Astrocyte of the cerebellum (primary cell): ENCODE measurements around the gene MADCAM1.
"Not testable (repeated sequence)": the region's sequence is repeated elsewhere in the genome, so short reads cannot be mapped to it uniquely, and the experiment has no call there.

Experiments
- DNase-seq: peaks from one replicate; pipeline ENCODE4 v3.0.0-alpha.2; 2011; ENCODE audit warnings: low read depth
- H3K4me3 ChIP-seq: 2 replicates; pipeline ENCODE4 v1.5.1; 2011; ENCODE audit warnings: mild to moderate bottlenecking, low read depth, low read length, moderate library complexity
- in situ Hi-C: cut with HindIII; loops from 2 replicates; pipeline ENCODE4 v1.10.0; 2017; ENCODE audit warnings: low sequenced_read_pairs
- TF ChIP-seq, protein P1 (sequence below): IDR thresholded peaks from 2 replicates; pipeline ENCODE4 v1.5.1; 2012; ENCODE audit warnings: low read length, low read depth, moderate library complexity, mild to moderate bottlenecking; ENCODE audit errors: missing control alignments

MADCAM1 gene

DNA sequence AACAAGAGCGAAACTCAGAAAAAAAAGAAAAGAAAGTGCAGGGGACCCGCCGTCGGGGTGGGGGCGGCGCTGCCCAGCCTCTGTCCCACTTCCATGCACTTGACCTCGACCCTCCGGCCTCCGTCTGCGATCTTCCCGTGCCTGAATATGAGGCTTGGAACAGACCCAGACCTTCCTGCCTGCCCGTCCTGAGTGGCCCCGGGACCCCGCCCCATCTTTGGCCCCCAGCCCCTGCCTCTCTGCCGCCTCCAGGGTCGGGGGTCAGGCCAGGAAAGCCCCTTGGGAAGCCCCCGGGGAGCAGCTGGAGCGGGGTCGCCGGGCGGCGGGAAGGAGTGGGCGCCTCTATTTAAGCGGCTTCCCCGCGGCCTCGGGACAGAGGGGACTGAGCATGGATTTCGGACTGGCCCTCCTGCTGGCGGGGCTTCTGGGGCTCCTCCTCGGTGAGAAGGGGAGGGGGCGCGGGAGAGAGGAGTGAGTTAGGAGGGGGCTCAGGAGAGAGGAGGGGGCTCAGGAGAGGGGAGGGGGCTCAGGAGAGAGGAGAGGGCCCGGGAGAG lies at the start of gene MADCAM1:
Gene MADCAM1, plus strand, starts transcription at position 375 of the 554 bp plus-strand sequence. Its CDS starts 14 bp downstream, at position 389.
- no peak for DNase-seq
- TF ChIP-seq, protein P1, sequence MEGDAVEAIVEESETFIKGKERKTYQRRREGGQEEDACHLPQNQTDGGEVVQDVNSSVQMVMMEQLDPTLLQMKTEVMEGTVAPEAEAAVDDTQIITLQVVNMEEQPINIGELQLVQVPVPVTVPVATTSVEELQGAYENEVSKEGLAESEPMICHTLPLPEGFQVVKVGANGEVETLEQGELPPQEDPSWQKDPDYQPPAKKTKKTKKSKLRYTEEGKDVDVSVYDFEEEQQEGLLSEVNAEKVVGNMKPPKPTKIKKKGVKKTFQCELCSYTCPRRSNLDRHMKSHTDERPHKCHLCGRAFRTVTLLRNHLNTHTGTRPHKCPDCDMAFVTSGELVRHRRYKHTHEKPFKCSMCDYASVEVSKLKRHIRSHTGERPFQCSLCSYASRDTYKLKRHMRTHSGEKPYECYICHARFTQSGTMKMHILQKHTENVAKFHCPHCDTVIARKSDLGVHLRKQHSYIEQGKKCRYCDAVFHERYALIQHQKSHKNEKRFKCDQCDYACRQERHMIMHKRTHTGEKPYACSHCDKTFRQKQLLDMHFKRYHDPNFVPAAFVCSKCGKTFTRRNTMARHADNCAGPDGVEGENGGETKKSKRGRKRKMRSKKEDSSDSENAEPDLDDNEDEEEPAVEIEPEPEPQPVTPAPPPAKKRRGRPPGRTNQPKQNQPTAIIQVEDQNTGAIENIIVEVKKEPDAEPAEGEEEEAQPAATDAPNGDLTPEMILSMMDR = no peak
- in situ Hi-C loops = no loop called here
- H3K4me3 ChIP-seq = no peak within 1 kb of the TSS

DNA sequence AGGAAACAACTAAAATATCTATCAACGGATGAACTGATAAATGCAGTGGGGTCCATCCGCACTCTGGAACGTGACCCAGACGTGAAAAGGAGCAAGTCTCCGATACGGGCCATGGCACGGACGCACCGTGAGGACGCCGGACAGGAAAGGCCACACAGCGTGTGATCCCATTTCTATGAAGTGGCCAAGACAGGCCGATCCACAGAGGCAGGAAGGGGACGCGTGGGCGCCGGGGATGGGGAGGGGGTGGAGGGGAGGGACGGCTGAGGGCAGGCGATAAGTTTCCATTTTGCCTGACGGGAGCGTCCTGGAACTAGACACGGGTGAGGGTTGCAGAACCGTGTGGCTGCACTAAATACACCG lies 49.2 kb upstream of the MADCAM1 start:
- H3K4me3 ChIP-seq = no peak overlapping the region
- DNase-seq = no peak
- TF ChIP-seq, protein P1 = no peak
- in situ Hi-C loops = no loop called here

DNA sequence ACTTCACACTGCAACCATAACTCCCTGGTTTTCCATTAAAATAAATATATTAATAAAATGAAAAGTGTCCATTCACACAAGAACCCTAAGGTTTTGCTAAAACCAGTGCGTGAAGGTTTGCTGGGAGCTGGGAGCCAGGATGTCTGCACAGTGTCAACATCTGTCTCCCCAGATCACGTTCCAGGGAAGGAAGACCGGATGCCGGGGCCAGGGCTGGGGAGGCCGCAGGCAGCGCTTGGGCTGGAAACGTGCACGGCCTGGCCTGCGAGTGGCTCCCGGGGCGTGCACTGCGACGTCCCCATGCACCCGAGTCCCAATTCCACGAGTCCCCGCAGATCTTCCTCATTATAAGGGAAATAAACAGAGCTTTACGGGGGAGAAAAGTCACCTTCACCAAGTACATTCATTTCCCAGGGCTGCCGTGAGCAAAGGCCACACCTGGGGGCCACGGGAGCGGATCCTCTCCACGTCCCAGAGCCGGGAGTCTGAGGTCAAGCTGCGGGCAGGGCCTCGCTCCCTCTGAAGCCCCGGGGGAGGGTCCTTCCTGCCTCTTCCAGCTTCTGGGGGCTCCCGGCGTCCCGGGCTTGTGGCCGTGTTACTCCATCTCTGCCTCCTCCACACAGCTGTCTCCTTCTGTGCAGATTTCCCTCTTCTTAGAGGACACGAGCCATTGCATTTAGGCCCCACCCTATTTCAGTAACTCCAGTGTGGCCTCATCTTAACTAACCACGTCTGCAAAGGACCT lies 48.3 kb upstream of the MADCAM1 start:
- in situ Hi-C loops = no loop called here
- H3K4me3 ChIP-seq = no peak overlapping the region
- DNase-seq = no peak
- TF ChIP-seq, protein P1 = no peak

DNA sequence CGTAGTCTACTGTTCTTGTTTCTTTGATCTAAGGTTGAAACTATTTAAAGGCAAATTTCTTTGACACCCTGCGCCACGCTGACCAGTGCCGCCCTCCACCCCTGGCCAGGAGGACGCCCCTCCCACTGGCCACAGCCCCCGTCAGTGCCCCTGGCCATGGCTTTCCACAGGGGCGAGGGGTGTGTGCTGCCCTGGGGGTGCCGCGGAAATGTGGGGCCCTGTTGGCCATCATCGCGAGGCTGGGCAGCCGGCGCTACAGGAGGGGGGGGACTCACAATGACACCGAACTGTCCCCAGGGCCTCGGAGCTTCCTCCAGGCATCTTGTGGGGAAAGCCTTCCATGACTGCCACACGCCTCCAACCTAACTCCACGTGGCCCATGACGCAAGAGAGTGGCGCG lies 46.4 kb upstream of the MADCAM1 start:
- in situ Hi-C loops = loop anchor here (10.0 kb wide), 1 partner anchor 145 kb away; no protein-coding TSS in a partner anchor
- TF ChIP-seq, protein P1 = no peak
- H3K4me3 ChIP-seq = no peak overlapping the region
- DNase-seq = no peak

DNA sequence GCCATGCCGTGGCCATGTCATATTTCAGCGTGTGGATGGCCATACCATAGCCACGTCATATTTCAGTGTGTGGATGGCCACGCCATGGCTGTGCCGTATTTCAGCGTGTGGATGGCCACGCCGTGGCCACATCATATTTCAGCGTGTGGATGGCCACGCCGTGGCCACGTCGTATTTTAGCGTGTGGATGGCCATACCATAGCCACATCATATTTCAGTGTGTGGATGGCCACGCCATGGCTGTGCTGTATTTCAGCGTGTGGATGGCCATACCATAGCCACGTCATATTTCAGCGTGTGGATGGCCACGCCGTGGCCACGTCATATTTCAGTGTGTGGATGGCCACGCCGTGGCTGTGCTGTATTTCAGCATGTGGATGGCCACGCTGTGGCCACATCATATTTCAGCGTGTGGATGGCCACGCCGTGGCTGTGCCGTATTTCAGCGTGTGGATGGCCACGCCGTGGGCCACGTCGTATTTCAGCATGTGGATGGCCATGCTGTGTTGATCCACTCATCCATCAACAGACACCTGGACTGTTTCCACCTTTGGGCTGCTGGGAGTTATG lies 45.3 kb upstream of the MADCAM1 start:
- in situ Hi-C loops = loop anchor here (10.0 kb wide), 1 partner anchor 146 kb away; no protein-coding TSS in a partner anchor
- DNase-seq, H3K4me3 ChIP-seq: not testable (repeated sequence)

DNA sequence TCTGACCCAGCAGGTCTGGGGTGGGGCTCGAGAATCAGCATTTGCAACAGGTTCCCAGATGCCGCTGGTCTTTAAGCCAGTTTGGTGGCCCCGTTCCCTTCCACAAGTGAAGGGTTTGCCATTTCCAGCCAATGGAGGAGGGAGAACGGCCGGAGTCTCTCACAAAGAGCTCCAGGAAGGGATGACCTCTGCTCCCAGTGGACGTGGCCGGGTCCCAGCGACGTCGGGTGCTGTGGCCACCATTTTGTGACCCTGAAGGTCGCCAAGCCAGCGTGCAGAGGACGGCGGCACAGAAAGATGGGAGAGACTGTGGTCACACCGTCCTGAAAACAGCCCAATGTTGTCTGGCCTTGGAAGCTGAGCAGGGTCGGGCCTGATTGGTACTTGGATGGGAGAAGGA lies 43.5 kb upstream of the MADCAM1 start:
- no peak for DNase-seq
- no peak overlapping the region for H3K4me3 ChIP-seq
- TF ChIP-seq, protein P1 = no peak
- in situ Hi-C loops = loop anchor here (10.0 kb wide), 1 partner anchor 148 kb away; no protein-coding TSS in a partner anchor

DNA sequence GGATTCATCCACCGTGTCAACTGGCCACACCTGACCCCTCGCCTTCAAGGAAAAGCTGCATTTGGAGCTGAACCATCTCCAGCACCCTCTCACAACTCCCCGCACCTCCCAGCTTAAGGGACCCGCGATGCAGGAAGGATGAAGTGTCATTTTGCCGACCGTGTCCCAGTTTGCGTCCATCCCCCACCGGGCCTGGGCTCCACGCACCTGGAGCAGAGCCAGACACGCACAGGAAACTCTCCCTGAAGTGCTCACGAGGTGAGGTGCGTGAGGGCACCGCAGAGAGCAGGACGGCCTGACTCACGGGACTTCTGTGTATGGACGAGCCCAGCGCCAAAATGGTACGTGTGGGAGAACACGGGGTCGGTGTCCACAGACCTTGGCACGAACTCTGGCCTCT lies 42.7 kb upstream of the MADCAM1 start:
- in situ Hi-C loops = loop anchor here (10.0 kb wide), 1 partner anchor 149 kb away; no protein-coding TSS in a partner anchor
- no peak for DNase-seq
- TF ChIP-seq, protein P1 = no peak
- H3K4me3 ChIP-seq = no peak overlapping the region
